Fibroblast of skin of back (primary cell): ENCODE measurements around the gene C15orf40. TPM values are rescaled to one million over a fixed set of nuclear protein-coding genes. Genes with fewer than 3 reads are reported as not detected.
A peak's percentile ranks its signal among the peaks of the same experiment; 100 is the strongest.
"Not testable (repeated sequence)": the region's sequence is repeated elsewhere in the genome, so short reads cannot be mapped to it uniquely, and the experiment has no call there.

Source experiments
- DNase-seq: peaks from one replicate; pipeline ENCODE4 v3.0.0-alpha.2; 2013
- polyA plus RNA-seq, 2 experiments: library from polyadenylated mRNA; unstranded; fragments of 120-200 nt; gene quantifications; one replicate each; pipeline ENCODE4 v1.2.1, GENCODE V29; 2013; ENCODE audit not compliant: insufficient read length in 2 of 2

C15orf40 gene
- 20.2 TPM for polyA plus RNA-seq (2013, experiment 1 of 2; ENCODE audit: insufficient read length)
- 13.0 TPM for polyA plus RNA-seq (2013, experiment 2 of 2; ENCODE audit: insufficient read length)

DNA sequence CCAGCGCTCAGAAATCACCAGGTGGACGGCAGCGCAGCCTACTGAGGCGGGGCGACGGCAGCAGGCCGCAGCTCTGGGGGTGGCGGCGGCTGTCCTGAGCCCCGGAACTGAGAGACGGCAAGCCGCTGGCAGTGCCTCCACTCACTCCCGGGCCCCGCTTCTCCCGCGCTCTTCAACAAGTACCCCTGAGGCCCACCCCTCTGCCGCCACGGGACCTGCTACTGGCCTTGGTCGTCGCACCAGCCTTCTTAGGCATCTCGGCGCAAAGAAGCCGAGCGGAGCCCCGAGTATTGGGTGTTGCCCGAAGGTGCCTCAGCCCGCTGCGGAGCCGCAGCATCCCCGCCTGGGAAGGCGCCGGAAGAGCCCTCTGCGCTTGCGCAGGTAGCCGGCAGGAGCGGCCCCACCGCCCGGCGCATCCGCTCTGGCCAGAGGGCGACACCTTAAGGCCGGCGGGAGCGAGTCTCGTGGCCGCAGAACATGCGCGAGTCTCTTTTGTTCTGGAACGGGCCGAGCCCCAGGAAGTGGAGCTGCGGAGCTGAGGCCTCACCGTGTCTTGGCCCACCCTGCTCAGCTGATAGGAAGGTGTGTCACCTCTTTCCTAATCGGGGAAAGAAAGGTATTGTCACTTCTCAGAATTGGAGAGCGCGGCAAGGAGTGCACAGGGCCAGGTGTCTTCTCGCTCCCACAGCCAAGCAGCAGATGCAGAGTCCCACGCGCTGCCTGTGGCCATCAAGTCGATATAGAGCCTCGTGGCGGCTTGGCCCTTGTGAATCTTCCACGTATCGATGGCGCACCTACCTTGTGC, at the start of gene C15orf40:
C15orf40 (minus strand) TSS at position 369 of the 805 bp plus-strand sequence; CDS start at position 337, 32 bp downstream.
- peak; percentile 90 for DNase-seq

DNA sequence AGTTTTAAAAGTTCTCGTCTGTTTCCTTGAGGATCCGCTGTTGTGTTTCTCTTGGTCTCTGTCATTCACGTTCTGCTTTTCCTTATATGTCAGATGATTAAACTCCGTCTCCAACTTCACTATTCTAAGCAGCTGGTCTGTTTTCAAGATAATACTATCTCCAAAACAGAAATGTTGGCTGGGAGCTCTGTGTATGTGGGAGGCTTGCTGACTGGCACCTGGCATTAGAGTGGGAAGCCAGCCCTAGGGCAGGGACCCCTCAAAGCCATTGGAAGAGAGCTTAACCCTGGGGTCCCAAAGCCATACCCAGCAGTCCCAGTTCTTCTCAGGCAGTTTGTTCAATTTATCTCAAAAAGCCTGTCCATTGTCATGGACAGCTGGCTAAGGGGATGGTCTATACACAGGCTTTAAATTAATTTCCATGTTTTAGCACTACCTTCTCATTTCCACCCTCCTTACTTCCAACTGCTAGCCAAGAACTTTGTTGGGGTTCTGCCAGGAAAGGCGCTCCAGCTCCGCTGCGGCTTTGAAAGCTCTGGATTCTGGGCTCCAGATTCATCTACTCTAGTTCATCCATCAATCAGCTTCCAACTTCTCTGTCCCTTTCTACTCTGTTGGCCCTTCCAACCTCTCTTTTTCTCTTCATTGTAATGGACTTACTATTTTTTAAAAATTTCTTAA, 46.4 kb upstream of the C15orf40 start:
- no peak for DNase-seq

DNA sequence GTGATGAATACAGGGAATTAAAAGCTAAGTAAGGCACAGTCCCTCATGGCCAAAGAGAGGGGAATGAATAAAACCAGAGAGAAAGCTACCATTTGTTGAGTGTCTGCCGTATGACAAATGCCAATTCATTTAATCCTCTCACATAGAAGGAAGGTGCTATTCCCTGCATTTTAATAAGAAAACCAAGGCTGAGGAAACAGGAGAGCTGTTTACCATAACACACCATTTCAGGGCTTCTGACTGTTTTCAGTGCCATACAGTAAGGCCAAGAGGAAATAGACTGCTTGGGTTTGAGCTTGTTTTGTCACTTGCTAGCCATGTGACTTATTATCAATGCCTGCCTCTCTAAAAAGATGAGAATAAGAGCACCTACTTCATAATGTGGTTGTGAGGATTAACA, 45.6 kb upstream of the C15orf40 start:
- no peak for DNase-seq

DNA sequence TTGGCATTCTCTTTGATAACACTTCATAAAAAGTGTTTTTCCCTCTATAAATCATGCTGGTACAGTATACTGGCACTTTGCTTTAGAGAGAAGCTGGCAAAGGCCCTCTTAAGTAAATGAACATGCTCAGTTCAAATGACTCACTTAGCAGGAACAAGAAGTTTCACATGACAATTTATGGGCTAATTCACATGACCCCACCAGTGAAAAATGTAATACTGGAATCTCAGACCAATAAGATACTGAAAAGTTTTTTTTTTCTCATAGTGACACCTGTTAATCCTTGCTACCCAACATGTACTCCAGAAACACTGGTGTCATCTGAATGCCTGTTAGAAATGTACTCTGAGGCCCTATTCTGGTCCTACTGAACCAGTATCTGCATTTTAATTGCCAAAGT, 41.7 kb upstream of the C15orf40 start:
- peak; percentile 35 for DNase-seq

DNA sequence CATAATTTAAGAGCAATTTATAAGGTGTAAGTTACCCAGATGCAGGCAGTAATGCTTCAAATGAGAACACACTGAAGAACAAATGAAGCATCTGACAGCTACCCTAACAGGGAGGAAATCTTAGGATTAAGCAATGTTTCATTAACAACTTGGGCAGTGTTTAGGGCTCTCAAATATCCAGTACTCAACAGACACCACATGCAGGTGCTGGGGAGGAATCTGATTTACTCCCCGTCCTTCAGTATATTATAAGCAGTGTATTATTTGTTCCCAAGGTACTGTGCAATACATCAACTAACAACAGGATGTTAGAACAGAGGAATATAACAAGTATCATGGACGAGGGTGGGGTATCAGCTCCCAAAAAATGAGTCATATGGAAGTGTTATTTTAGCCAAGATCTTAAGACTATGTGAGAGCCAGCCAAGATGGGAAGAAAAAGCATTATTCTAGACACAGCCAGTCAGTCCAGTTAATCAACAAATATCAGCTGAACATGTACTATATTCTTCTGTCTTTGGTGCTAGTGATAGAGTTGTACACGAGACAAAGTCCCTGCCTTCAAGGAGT, 35.2 kb upstream of the C15orf40 start:
- peak; percentile 66 for DNase-seq

DNA sequence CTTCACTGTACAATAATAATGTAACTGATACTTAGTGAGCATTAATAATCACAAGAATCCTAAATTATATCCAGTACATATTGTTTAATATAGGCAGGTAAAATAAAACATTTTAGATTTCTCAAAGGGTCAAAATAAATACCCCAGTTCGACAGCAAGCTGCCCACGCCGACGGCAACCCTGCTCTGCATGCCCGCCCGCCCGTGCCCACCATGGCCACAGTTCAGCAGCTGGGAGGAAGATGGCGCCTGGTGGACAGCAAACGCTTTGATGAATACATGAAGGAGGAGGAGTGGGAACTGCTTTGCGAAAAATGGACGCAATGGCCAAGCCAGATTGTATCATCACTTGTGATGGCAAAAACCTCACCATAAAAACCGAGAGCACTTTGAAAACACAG, 32.7 kb upstream of the C15orf40 start:
- DNase-seq, result no peak

DNA sequence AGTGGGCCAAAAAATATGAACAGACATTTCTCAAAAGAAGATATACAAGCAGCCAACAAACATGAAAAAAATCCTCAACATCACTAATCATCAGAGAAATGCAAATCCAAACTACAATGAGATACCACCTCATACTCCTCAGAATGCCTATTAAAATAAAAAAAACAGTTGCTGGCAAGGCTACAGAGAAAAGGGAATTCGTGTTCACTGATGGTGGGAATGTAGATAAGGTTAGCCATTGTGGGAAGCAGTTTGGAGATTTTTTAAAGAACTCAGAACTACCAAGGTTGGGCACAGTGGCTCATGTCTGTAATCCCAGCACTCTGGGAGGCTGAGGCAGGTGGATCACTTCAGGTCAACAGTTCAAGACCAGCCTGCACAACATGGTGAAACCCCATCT, 27.8 kb upstream of the C15orf40 start:
- no peak for DNase-seq

DNA sequence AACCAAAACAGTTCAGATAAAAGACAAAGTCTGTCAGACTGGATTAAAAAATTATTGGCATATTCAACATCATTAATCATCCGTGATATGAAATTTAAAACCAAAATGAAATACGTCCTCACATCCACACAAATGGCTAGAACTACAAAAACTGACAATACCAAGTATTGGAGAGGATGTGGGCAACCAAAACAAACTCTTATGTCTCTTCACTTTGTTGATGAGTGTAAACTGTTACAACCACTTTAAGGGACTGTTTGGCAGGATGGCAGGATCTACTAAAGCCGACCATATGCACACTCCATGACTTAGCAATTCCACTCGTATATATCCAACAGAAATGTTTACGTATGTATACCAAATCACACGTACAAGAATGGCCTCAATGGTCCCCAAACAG, 24.8 kb upstream of the C15orf40 start:
- no peak for DNase-seq

DNA sequence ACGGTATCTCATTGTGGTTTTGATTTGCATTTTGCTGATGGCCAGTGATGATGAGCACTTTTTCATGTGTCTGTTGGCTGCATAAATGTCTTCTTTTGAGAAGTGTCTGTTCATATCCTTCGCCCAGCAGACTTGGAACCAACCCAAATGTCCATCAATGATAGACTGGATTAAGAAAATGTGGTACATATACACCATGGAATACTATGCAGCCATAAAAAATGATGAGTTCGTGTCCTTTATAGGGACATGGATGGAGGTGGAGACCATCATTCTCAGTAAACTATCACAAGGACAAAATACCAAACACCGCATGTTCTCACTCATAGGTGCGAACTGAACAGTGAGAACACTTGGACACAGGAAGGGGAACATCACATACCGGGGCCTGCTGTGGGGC, 19.8 kb upstream of the C15orf40 start:
- DNase-seq, result not testable (repeated sequence)

DNA sequence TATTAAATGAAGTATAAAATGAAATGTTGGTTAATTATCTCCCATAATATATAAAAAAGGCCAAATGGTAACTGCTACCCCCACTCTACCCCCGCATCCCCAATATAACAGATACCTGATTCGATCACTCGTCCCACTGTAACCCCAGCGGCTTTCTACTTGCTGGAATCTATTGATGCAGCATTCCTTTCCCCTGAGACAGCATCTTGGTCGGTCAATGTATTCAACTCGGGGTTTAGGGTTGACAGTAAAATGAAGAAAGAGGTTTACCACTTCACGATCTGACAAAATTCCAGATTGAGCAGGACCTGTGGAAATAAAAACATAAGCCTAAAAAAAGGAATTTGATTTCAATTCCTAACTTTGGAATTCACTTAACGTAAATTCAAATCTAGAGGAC, 18.6 kb upstream of the C15orf40 start:
- DNase-seq, result peak; percentile 32

DNA sequence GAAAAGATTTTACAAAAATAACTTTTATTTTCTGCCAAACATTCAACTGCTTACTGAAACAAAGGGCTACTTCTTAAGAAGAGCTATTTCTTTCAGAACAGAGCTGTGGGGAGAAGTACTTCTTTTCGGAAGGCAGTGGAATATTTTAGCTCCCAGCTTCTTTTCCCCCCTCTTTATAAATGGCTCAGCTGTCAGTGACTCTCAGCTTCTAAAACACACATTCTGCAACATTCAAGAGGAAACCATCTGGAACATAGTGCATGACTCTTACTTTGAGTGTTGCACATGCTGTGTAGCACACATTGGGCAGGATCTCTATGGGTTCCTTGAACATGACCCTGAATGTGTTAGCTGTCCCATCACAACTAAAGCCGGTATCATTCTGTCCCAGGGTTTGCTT, 7.0 kb upstream of the C15orf40 start:
- DNase-seq, result no peak

DNA sequence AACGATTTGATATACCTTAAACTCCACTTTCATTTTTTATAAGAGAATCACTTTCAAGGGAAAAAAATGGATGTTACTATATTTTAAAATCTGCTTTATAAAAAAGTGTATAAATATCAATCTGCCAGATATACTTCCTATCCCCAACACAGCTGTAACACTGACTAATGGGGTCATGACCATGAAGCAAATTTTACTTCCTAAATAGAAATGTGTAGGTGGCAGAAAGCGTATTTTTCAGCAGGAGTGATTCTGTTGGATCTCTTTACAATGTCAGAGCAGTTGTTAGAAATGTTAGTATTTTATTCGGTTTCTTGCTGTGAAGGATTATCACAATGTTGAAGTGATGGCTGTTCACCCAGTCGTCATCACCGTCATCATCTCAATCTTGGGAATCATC, 5.5 kb upstream of the C15orf40 start:
- DNase-seq, result no peak

DNA sequence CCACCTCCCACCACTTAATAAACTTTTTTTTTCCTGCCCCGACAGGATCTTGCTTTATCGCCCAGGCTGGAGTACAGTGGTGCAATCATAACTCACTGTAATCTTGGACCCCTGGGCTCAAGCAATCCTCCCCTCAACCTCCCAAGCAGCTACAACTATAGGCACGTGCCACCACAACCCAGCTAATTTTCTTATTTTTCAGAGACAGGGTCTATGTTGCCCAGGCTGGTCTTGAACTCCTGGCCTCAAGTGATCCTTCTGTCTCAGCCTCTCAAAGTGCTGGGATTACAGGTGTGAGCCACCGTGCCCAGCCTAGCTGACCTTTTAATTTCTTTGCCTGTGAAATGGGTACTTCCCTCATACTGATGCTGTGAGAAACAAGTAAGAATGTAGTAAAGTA, 3.9 kb upstream of the C15orf40 start:
- DNase-seq, result no peak

DNA sequence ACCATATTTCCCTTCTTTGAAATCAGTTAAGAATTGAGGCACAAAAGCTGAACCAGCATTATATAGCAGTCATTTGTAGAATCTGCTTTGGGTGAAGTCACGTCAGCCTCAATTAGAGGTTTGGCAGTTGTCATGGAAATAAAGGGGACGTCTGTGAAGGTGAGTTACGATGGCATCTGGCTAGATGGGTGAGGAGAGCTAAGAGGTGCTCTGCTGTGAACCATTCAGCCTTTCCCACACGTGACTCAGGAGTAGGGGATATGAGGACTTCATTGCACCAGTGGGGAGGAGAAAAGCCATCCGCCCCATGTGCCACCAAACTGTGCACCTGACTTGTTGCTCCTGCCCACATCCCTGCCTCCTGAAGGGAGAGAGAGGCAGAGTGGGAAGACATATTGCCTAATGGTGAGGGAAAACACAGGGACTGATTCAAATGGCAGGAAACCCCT, 2.8 kb upstream of the C15orf40 start:
- DNase-seq, result no peak

DNA sequence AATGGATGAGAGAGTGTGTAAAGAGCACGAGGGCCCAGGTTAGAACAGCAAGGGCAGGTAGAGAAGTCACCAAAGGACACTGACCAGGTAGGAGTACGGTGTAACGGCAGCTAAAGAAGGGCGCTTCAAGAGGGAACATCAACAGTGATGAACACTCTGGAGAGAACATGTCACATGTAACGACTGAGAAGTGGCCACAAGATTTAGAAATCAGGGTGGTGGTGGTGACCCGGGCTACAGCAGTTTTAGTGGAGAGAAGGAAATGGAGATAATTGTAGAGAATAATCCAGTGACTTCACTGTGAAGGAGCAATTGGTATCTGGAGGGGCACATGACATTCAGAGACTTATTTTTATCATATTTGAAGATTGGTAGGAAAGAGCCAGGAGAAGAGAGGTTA, 1.2 kb upstream of the C15orf40 start:
- no peak for DNase-seq

DNA sequence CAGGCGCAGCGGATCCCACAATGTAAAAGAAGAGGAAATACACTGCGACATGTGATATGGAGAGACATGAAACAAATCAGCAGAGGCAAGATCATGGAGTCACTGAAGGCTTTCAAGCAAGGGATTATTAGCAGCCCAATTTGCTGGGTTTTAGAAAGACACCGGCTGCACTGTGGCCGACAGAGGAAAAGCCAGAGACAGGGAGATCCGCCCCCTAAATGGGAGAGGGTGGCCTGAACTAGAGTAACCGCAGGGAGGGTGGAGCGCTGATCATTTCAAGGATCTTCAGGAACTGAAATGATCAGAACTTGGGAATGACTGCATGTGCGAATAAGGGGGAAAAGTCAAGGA, 612 bp upstream of the C15orf40 start:
- DNase-seq, result peak; percentile 39

DNA sequence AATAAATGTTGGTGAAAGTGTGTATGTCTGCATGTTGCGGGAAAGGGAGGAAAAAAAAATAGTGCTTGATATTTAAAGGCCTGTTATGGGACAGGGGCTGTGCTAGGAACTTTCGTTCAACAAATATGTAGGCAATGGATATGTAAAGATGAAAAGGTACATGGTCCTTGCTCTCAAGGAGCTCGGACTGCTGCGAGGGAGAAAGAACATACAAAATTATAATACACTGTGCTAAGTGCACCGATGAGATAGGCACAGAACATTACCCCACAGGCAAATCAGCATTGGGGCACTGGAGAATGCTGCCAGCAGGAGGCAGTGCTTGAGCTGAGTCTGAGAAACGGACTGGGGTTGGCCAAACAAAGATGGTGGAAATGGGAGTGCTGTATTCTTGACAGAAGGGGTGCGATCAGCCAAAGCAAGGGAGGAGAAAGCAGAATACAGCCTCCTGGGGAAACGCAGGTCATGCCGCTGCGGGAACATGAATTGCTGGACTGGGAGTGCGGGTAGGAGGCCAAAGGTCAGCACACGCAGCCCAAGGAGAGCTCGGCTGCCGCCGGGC, 649 bp downstream of the C15orf40 start:
- DNase-seq, result peak; percentile 74

DNA sequence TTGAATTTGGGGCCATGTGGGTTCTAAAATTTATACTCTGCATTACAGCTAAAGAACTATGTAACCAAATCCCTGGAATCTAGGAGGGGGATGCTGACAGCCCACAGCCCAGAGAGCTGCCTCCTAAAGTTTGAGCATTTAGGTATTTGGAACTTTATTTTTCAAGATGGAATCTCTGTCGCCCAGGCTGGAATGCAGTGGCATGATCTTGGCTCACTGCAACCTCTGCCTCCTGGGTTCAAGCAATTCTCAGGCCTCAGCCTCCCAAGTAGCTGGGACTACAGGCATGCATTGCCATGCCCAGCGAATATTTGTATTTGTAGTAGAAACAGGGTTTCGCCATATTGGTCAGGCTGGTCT, 10.8 kb downstream of the C15orf40 start:
- DNase-seq, result not testable (repeated sequence)

DNA sequence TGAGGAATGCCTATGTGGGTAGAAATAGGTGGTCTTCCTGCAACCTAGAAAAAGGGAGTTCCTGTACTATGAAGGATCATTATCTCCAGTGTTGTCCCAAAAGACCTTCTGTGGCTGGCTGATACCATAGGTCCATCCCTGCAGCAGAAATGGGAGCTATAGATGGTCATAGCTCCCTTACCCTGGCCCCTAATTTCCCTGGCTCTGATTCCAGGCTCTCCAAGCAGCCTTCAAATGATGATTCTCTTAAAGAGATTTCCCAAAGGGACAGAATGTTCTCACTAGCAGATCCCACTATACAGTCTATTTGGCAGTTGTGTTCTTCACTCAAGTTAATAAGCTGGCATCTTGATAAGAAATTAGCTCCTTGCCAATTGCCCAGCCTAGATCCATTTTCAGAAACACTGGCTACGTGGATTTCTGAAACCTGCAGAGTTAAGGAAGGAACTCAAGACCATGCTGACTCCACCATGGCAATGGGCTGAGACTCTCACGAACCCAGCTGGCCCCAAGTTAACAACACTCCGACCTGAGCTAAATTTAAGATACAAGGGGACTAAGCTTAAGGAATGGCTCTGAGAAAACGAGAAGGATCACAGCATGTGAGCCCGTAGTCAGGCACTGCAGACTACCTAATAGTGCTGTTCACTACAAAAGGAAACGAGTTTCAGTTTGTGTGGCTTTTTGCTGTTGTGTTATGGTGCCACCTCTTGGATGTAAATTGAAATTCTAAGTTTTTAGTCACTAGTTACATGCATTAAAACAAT, 11.4 kb downstream of the C15orf40 start:
- peak; percentile 64 for DNase-seq

DNA sequence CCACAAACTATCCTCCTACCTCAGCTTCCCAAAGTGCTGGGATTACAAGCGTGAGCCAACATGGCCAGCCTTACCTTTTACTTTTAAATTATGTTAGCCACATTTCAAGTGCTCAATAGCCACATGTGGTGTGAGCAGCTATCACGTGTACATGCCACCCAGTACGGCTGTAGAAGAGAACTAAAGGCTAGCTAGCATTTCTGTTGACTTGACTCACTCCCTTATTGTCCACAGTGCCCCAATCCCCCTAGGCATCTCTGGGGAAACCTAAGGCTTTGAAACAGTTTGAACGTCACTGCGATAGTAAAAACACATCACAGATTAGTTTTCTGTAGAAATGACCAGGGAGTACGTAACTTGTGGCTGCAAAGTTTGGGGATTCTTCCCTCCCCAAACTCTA, 12.0 kb downstream of the C15orf40 start:
- DNase-seq, result no peak

DNA sequence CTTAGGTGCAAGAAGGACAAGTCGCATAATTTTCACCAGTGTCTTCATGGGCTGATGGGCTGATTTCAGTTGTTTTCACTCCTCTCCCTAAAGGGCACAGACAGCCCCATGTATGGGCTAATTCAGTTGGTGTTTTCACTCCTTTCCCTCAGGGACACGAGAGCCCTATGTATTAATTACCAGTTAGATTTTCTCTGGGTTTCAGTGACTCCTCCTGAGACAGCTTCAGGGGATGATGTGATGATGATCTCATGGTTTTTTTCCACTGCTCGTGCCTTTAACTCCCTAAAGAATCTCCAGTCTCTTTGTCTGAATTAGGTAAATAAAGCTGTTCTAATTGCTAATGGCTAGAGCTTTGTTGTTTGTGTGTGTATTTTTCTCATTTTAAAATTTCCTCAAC, 15.5 kb downstream of the C15orf40 start:
- no peak for DNase-seq

DNA sequence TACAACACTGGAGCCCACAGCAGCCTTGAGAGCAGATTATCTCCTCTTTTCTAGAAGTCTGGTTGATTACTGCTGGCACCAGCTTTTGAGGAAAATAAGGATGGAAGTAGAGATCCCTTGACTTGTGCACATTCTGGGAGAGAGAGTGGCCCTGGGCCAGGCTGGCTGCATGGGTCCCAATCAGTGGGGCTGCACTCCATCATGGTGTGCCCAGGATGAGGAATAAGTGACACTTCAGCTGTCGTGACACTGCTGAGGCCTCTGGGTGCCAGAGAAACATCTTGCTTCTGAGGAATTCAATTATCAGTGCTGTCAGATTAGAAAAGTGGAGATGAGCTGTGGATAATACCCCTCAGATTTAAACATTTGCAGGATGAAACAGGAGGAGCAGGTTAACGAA, 16.4 kb downstream of the C15orf40 start:
- DNase-seq, result no peak

DNA sequence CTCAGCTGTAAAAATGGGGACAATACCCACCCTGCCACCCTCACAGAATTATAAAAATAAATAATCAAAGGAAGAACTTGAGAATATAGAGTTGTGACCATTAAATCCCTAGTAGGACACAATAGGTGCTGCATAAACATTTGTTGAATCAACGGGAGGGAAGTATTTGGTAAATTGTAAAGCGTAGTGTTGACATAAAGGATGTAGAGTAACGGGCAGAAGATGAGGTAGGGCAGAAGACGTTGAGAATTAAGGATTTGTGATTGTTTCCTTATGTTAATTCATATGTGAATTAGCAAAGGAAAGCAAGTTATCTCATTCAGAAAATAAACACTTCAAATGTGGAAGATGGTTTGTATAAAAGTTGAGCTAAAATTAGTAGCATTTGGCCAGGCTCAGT, 18.3 kb downstream of the C15orf40 start:
- DNase-seq, result no peak
